GM12878 (cell line): ENCODE results near the gene ARHGAP12. TPM values are rescaled to one million over a fixed set of nuclear protein-coding genes. Genes with fewer than 3 reads are reported as not detected.

ENCODE experiments used
- ATAC-seq: fragments of 200-7000 bp; cut with Tn5 transposase; 3 replicates; pipeline ENCODE4 v1.9.1; 2020; ENCODE audit warnings: mild to moderate bottlenecking, moderate library complexity
- BruUV-seq: library from RNA; stranded (reverse); fragments of 400-500 nt; replicated peaks from 2 replicates; lab custom pipeline; 2021; lab: Mats Ljungman, UMichigan
- CTCF ChIA-PET: fragments of 300-600 bp; sonication (Branson Sonifier 250); formaldehyde crosslinking; extraction: SDS; loops from one replicate; lab custom pipeline; 2021; ENCODE audit warnings: inconsistent platforms; lab: Yijun Ruan, JAX
- POLR2A ChIA-PET: fragments of 350-600 bp; formaldehyde crosslinking; extraction: SDS; loops from one replicate; lab custom pipeline; 2021; ENCODE audit warnings: inconsistent platforms; lab: Charles Lee
- RAD21 ChIA-PET: fragments of 300-600 bp; sonication (Branson Sonifier 250); formaldehyde crosslinking; loops from one replicate; lab custom pipeline; 2023; ENCODE audit warnings: antibody characterized with exemption; ENCODE audit not compliant: unreplicated experiment; lab: Charles Lee
- SMC1A ChIA-PET: fragments of 300-600 bp; sonication (Branson Sonifier 250); formaldehyde crosslinking; loops from one replicate; lab custom pipeline; 2023; ENCODE audit not compliant: unreplicated experiment, uncharacterized antibody; lab: Charles Lee
- DNase-seq: peaks from one replicate; pipeline ENCODE4 v3.0.0-alpha.2; 2011; ENCODE audit warnings: low read depth, low spot score
- FAIRE-seq: peaks from 3 replicates; lab custom pipeline; 2011; peaks lifted over from hg19 to GRCh38; lab: Jason Lieb, UNC
- H2AFZ ChIP-seq: 2 replicates; pipeline ENCODE4 v1.6.0; 2011; ENCODE audit warnings: low read depth, low read length, control low read depth; ENCODE audit not compliant: control insufficient read depth
- H3K27ac ChIP-seq: 2 replicates; pipeline ENCODE4 v1.5.1; 2011; ENCODE audit warnings: control low read depth; ENCODE audit not compliant: control insufficient read depth, insufficient read depth
- H3K27me3 ChIP-seq, 2 experiments: replicated peaks in 1 of 2; 2 replicates each; pipeline versions ENCODE4 v1.6.0 to v1.6.1; 2011; ENCODE audit warnings: low read length in 1 of 2; ENCODE audit not compliant: control insufficient read depth in 2 of 2, insufficient read depth in 2 of 2
- H3K36me3 ChIP-seq, 2 experiments: 2 replicates each; pipeline ENCODE4 v1.5.1; 2011; ENCODE audit warnings: low read length in 1 of 2; ENCODE audit not compliant: control insufficient read depth in 2 of 2, insufficient read depth in 2 of 2
- H3K4me1 ChIP-seq: 2 replicates; pipeline ENCODE4 v1.6.1; 2011; ENCODE audit warnings: mild to moderate bottlenecking, low read length, moderate library complexity, mixed read lengths; ENCODE audit not compliant: control insufficient read depth, insufficient read depth
- H3K4me2 ChIP-seq: 2 replicates; pipeline ENCODE4 v1.6.0; 2011; ENCODE audit warnings: control low read depth; ENCODE audit not compliant: control insufficient read depth, insufficient read depth
- H3K4me3 ChIP-seq: fragments of 200-600 bp; sonication (generic); 2 replicates; pipeline ENCODE4 v1.5.1; 2016
- H3K79me2 ChIP-seq: 2 replicates; pipeline ENCODE4 v1.6.0; 2011; ENCODE audit warnings: low read length; ENCODE audit not compliant: control insufficient read depth, insufficient read depth
- H3K9ac ChIP-seq: 2 replicates; pipeline ENCODE4 v1.8.0; 2011; ENCODE audit warnings: low read length, control low read depth, mixed read lengths; ENCODE audit not compliant: control insufficient read depth, insufficient read depth
- H3K9me3 ChIP-seq: replicated peaks from 3 replicates; pipeline ENCODE4 v1.5.1; 2011; ENCODE audit warnings: mild to moderate bottlenecking, low read length; ENCODE audit not compliant: control insufficient read depth, insufficient read depth
- H4K20me1 ChIP-seq: 2 replicates; pipeline ENCODE4 v1.6.0; 2011; ENCODE audit not compliant: control insufficient read depth, insufficient read depth
- BACH1 ChIP-seq: fragments of 450-650 bp; IDR thresholded peaks from 2 replicates; pipeline ENCODE4 v1.6.1; 2017; ENCODE audit warnings: mild to moderate bottlenecking, borderline replicate concordance
- NFXL1 ChIP-seq: fragments of 450-650 bp; IDR thresholded peaks from 2 replicates; pipeline ENCODE4 v1.6.1; 2017; ENCODE audit warnings: antibody characterized with exemption, mild to moderate bottlenecking, borderline replicate concordance
- POLR2AphosphoS5 ChIP-seq: IDR thresholded peaks from 2 replicates; pipeline ENCODE4 v1.6.1; 2011; ENCODE audit warnings: mild to moderate bottlenecking, low read length, inconsistent platforms
- ZNF217 ChIP-seq: fragments of 450-650 bp; IDR thresholded peaks from 2 replicates; pipeline ENCODE4 v1.6.1; 2017; ENCODE audit warnings: antibody characterized with exemption, mild to moderate bottlenecking
- ZNF622 ChIP-seq: fragments of 450-650 bp; IDR thresholded peaks from 2 replicates; pipeline ENCODE4 v1.6.1; 2017; ENCODE audit warnings: mild to moderate bottlenecking, inconsistent platforms
- WGBS: methylation state at CpG from one replicate; pipeline ENCODE4 v1.1.6; 2016; ENCODE audit warnings: low lambda C conversion rate; ENCODE audit not compliant: insufficient replicate concordance, insufficient coverage; ENCODE audit errors: missing lambda C conversion rate; 5-methylcytosine and 5-hydroxymethylcytosine counted together
- in situ Hi-C: fragments of 300-500 bp; cut with MboI; formaldehyde crosslinking; loops from 9 replicates; pipeline ENCODE4 v1.14.3; 2018; ENCODE audit warnings: mixed read lengths
- intact Hi-C: fragments of 100-400 bp; cut with micrococcal nuclease; formaldehyde crosslinking; loops from one replicate; pipeline ENCODE4 v1.14.2; 2022; ENCODE audit not compliant: unreplicated experiment
- polyA plus RNA-seq, 11 experiments: library from polyadenylated mRNA; depleted of rRNA in 4 of 11; unstranded in 6 of 11; stranded (reverse) in 5 of 11; fragments of >200 nt; fragmentation: Nextera tagmentation in 4 of 11; fragmentation: Illumina TruSeq in 1 of 11; extraction: Ambion mirVana in 4 of 11; extraction: Trizol in 1 of 11; gene quantifications; 1 replicate in 1 of 11; 2 replicates in 10 of 11; pipeline versions ENCODE4 v1.2.1 to v1.2.3, GENCODE V29; 2011 to 2016; ENCODE audit warnings: inconsistent platforms in 2 of 11, missing spikeins in 2 of 11, low read depth in 1 of 11
- total RNA-seq, 4 experiments: library from RNA; depleted of rRNA in 3 of 4; stranded (reverse); fragments of >200 nt in 3 of 4; fragmentation: Illumina TruSeq in 1 of 4; extraction: Trizol in 1 of 4; gene quantifications; 2 replicates each; pipeline versions ENCODE4 v1.2.1 to v1.2.3, GENCODE V29; 2013 to 2021
- TF ChIP-seq, protein P1 (sequence below): IDR thresholded peaks from 2 replicates; pipeline ENCODE4 v1.6.1; 2011; ENCODE audit warnings: mild to moderate bottlenecking, low read depth, low read length, moderate library complexity; ENCODE audit not compliant: insufficient replicate concordance
- TF ChIP-seq, protein P2 (sequence below): IDR thresholded peaks from 2 replicates; pipeline ENCODE4 v1.6.1; 2011; ENCODE audit warnings: borderline replicate concordance, low read depth, mild to moderate bottlenecking, moderate library complexity, low read length; ENCODE audit not compliant: insufficient read depth, poor library complexity, severe bottlenecking

Gene ARHGAP12
- total and polyA plus RNA-seq, 10 of the 15 experiments (the other 5 are each of a cell fraction or from before 2014, with no cell fraction given): 5.4 to 15.6 (median 8.5) TPM

DNA sequence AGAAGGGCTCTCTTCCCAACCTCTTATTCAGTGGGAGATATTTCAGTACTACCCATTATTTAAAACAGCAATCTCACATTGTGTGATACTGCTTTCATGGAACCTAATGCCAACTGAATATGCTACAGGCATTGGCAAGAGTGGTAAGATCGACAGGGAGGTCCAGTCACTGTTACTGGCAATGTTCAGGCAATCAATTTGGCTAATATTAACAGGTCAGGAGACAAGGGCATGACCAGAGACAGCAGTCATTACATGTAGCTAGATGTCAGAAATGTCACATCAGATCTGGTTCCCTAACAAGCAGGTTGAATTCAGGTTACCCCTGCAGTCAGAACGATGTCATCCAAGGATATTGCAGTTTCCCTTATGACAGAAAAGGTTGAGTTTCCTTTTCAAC is 129.4 kb downstream of the ARHGAP12 start:
- no peak overlapping the region for H3K27ac ChIP-seq
- RAD21 ChIA-PET: no interaction called here
- no peaks in the 10 kb centered on the region for H3K36me3 ChIP-seq
- H3K27me3 ChIP-seq: no peaks in the 10 kb centered on the region
- no peaks in the 10 kb centered on the region for H3K4me1 ChIP-seq
- no peaks in the 10 kb centered on the region for H4K20me1 ChIP-seq
- DNase-seq (no peak), ATAC-seq (no peak), FAIRE-seq (no peak)
- no peaks in the 10 kb centered on the region for H3K79me2 ChIP-seq
- no peak overlapping the region for H3K9ac ChIP-seq
- 70% methylated on average over 2 of the region's 2 CpGs for WGBS
- CTCF ChIA-PET: interaction anchor here (1.1 to 1.4 kb wide), 2 partner anchors 9 to 11 kb away, joined by 4 to 6 read pairs; no protein-coding TSS in a partner anchor
- POLR2A ChIA-PET: no interaction called here
- no peak overlapping the region for H2AFZ ChIP-seq
- BruUV-seq: no TSS peak
- intact Hi-C loops (no loop called here), in situ Hi-C loops (no loop called here)
- TF ChIP-seq ZNF217 (no peak), POLR2AphosphoS5 (no peak), NFXL1 (no peak), BACH1 (no peak), ZNF622 (no peak)
- TF ChIP-seq, protein P1, sequence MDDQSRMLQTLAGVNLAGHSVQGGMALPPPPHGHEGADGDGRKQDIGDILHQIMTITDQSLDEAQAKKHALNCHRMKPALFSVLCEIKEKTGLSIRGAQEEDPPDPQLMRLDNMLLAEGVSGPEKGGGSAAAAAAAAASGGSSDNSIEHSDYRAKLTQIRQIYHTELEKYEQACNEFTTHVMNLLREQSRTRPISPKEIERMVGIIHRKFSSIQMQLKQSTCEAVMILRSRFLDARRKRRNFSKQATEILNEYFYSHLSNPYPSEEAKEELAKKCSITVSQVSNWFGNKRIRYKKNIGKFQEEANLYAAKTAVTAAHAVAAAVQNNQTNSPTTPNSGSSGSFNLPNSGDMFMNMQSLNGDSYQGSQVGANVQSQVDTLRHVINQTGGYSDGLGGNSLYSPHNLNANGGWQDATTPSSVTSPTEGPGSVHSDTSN: no peak
- no peaks in the 10 kb centered on the region for H3K9me3 ChIP-seq
- SMC1A ChIA-PET: interaction anchor here (0.6 kb wide), 1 partner anchor 215 kb away, joined by 3 read pairs; no protein-coding TSS in a partner anchor
- no peak overlapping the region for H3K4me2 ChIP-seq
- H3K4me3 ChIP-seq: no peak overlapping the region

GRCh38 chr10:31792745-31793144 is 135.9 kb downstream of the ARHGAP12 start:
- BruUV-seq: no TSS peak
- H3K27ac ChIP-seq: no peak overlapping the region
- WGBS: 86% methylated on average over 1 of the region's 1 CpG
- peaks cover 2% of the 10 kb centered on the region; the same call in 1 of the 3 replicates for H3K9me3 ChIP-seq
- ChIA-PET SMC1A (no interaction called here), RAD21 (no interaction called here), POLR2A (no interaction called here), CTCF (no interaction called here)
- no peak overlapping the region for H3K9ac ChIP-seq
- no peak overlapping the region for H3K4me3 ChIP-seq
- no peak for TF ChIP-seq BACH1
- TF ChIP-seq, protein P2, sequence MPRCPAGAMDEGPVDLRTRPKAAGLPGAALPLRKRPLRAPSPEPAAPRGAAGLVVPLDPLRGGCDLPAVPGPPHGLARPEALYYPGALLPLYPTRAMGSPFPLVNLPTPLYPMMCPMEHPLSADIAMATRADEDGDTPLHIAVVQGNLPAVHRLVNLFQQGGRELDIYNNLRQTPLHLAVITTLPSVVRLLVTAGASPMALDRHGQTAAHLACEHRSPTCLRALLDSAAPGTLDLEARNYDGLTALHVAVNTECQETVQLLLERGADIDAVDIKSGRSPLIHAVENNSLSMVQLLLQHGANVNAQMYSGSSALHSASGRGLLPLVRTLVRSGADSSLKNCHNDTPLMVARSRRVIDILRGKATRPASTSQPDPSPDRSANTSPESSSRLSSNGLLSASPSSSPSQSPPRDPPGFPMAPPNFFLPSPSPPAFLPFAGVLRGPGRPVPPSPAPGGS: no peak
- no peak for ATAC-seq
- no peaks in the 10 kb centered on the region for H3K27me3 ChIP-seq
- intact Hi-C loops (no loop called here), in situ Hi-C loops (no loop called here)
- H3K79me2 ChIP-seq: no peaks in the 10 kb centered on the region
- H4K20me1 ChIP-seq: no peaks in the 10 kb centered on the region
- no peak overlapping the region for H3K4me2 ChIP-seq
- H2AFZ ChIP-seq: no peak overlapping the region
- no peaks in the 10 kb centered on the region for H3K4me1 ChIP-seq
- FAIRE-seq: no peak
- H3K36me3 ChIP-seq: no peaks in the 10 kb centered on the region
- DNase-seq: no peak
